ENCODE data around the gene ABHD2.
"Not testable (repeated sequence)": the region's sequence is repeated elsewhere in the genome, so short reads cannot be mapped to it uniquely, and the experiment has no call there.

ABHD2 gene

GRCh38 chr15:89087830-89088604 lies at the start of gene ABHD2:
ABHD2 (plus strand) TSS chr15:89088456; CDS start chr15:89116328, 27,872 bp downstream.
- peak; percentile 99 for DNase-seq

GRCh38 chr15:89039142-89039541 lies 49.1 kb upstream of the ABHD2 start:
- DNase-seq = no peak

DNA sequence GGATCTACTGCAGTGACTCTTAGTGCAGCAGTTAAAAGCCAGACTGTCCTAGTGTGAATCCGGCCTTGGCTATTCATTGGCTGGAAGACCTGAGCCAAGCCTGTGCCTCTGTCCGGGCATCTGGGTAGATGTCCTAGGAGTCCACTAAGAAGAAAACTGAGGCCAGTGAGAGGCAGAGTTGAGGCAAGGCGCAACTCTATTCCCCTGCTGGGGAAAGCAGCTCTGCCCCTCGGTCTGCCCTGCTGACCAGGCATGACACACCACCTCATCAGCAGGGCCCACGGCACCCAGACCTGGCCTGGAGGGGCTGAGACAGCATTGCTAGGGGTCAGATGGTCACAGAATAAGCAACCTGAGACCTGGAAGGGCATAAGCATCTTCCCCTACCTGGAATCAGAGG lies 46.7 kb upstream of the ABHD2 start:
- DNase-seq = no peak

DNA sequence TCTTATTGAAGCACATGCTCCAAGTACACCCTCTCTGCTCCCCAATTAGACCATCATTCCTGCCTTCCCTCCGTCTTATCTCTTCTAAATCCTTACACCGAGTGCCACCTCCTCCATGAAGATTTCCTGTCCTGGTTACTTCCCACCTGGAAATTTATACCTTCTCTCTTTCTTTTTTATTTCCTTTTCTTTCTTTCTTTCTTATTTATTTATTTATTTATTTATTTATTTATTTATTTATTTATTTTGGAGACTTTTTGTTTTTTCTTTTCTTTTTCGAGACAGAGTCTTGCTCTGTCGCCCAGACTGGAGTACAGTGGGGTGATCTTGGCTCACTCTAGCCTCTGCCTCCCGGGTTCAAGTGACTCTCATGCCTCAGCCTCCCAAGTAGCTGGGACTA lies 45.9 kb upstream of the ABHD2 start:
- no peak for DNase-seq

GRCh38 chr15:89043031-89044002 lies 44.9 kb upstream of the ABHD2 start:
- no peak for DNase-seq

- DNase-seq = not testable (repeated sequence)
Measured at GRCh38 chr15:89049016-89049666, 39.1 kb upstream of the ABHD2 start.

DNA sequence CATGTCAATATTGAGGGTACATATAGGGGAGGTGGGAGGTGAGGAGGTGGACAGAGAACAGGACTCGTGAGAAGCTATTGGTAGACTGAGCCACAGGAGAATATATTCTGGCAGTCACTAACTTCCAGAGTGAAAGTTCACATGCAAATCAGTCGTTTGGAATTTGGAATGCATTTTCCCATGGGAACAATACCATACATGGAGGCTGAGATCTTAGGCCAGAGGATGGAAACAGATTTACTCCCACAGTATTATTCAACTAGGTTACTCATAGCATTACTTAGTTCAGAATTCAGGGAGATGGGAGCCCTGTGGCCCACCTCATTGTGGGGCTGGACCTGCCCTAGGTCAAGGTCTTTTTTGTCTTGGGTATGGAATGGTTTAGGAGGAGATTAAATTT lies 36.4 kb upstream of the ABHD2 start:
- no peak for DNase-seq

GRCh38 chr15:89052474-89052873 lies 35.8 kb upstream of the ABHD2 start:
- no peak for DNase-seq

GRCh38 chr15:89054873-89055272 lies 33.4 kb upstream of the ABHD2 start:
- no peak for DNase-seq

GRCh38 chr15:89057506-89058133 lies 30.6 kb upstream of the ABHD2 start:
- peak; percentile 74 for DNase-seq

GRCh38 chr15:89058376-89058775 lies 29.9 kb upstream of the ABHD2 start:
- DNase-seq = no peak

GRCh38 chr15:89058876-89059405 lies 29.3 kb upstream of the ABHD2 start:
- DNase-seq = no peak

DNA sequence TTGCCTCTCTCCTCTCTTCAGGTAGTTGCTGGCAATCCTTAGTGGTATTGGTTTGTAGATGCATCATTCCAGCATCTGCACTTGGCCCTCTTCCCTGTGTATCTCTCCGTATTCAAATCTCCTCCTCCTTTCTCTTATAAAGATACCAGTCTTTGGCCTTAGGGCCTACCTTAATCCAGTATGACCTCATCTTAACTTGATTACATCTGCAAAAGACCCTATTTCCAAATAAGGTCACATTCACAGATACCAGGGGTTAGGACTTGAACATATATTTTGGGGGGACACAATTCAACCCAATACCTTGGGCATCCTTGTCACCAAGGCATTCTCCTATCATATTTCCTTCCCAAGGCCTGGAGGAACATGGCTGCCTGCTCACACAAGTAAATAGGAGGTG lies 22.0 kb upstream of the ABHD2 start:
- DNase-seq = no peak

DNA sequence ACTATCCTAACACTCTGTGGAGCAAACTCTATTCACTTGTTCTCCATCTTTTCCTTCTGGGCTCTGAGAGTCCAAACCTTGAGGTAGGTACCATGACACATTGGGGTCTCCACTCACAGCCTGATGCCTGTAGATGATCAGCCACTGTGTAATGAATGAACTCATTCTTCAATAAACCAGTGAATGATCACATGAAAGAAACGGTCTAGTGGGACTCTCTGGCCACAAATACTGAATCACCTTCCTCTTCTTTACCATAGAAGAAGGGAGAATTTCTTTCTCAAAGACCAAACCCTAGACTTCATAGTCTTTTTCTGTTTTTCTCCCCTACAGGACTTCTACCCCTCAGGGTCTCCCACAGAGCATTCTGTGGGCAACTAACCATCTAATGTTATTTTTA lies 20.5 kb upstream of the ABHD2 start:
- no peak for DNase-seq

DNA sequence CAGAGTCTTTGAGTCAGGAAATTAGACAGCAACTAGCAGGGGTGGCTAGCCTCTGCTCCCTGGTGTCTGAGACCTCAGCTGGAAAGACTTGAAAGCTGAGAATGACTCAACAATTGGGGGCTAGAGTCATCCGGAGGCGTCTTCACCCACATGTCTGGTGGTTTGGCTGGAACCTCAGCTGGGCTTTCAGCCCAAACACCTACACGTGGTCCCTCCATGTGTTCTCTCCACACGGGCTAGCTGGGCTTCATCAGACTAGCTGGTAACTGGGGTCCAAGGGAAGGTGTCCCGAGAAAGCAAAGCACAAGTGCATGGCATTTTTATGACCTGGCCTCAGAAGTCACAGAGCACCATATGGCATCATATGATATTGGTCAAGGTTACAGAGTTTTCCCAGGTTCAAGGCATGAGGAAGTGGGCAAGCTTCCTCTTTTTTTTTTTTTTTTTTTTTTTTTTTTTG lies 19.9 kb upstream of the ABHD2 start:
- DNase-seq = no peak

GRCh38 chr15:89070197-89071124 lies 17.8 kb upstream of the ABHD2 start:
- peak; percentile 21 for DNase-seq

DNA sequence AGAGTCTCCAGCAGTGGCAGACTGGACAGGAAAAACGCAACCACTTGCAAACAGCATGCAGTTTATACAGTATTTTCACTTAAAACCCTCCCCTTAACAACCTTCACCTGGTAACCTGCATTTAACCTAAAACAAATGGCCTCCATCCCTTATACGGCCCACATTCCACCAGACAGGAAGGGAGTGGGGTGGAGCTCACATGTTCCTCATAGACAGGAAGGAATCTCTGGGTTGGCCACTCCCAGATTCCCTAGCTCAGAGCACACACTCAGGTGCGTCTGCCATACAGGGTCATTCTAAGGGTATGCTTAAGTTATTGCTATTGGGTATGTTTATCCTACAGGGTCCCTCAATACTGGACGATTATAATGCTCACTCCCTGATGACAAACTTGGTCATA lies 16.8 kb upstream of the ABHD2 start:
- DNase-seq = no peak

DNA sequence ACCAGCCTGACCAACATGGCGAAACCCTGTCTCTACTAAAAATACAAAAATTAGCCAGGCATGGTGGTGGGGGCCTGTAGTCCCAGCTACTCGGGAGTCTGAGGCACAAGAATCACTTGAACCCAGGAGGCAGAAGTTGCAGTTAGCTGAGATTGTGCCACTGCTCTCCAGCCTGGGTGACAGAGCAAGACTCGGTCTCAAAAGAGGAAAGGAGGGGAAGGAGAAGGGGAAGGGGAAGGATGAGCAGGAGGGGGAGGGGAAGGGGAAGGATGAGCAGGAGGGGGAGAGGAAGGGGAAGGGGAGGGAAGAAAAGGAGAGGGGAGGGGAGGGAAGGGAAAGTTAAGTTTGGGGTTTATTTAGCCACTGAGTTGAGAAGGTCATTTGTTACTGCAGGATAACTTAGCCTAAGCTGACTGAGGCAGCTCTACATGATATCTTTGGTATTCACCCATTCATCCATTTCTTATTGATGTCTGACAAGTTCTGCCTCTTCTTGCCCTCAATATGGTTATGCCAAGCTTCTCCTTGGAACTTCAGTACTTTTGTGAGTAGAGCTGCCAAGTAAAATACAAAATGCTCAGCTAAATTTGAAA lies 15.9 kb upstream of the ABHD2 start:
- no peak for DNase-seq

GRCh38 chr15:89074402-89075012 lies 13.7 kb upstream of the ABHD2 start:
- no peak for DNase-seq

DNA sequence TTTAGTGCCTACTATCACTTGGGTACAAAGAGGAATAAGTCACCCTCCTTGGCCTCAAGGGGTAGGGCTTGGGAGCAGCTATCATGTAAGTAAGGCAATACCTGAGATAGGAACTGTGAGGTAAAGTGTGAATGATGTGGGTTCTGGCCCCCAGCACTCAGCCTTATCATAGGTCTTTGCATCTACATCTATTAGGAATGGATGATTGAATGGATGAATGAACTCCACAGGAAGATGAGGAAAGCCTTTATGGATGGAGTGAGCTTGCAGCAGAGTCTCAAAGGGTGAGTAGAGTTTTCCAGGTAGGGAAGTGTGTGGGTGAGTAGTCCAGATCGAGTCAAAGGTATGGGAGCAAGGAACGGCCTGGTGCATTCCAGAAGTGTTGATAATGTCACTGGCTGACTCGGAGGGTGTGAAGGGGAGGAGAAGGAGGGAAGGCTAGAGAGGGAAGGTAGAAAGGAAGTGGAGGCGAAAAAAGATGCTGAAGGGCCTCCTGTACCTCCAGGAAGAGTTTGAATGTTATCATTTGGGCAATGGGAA lies 13.1 kb upstream of the ABHD2 start:
- DNase-seq = no peak

Data from CD4-positive, alpha-beta T cell treated with Interleukin-15 for 1 hour (primary cell).